Measurements from ENCODE around the gene SNU13. TPM values are rescaled to one million over a fixed set of nuclear protein-coding genes. Genes with fewer than 3 reads are reported as not detected.

SNU13 gene
- total RNA-seq, 4 donors from 2014 or later, result 113 to 159 (median 126) TPM

GRCh38 chr22:41659941-41660340 lies 28.7 kb downstream of the SNU13 start:
- Histone ChIP-seq H3K36me3 (peaks cover 97% of the 10 kb centered on the region), H3K27me3 (no peaks in the 10 kb centered on the region)
- TF ChIP-seq CTCF (IDR thresholded peaks at IDR 0.05) (no peak), POLR2AphosphoS5 (IDR thresholded peaks at IDR 0.05) (no peak), POLR2A (IDR thresholded peaks at IDR 0.05) (no peak), EP300 (IDR thresholded peaks at IDR 0.05) (no peak)

GRCh38 chr22:41658869-41659268 lies 29.8 kb downstream of the SNU13 start:
- DNase-seq (ENCODE audit: low spot score in 2 of 2), result no peak
- Histone ChIP-seq H3K27me3 (no peaks in the 10 kb centered on the region), H3K36me3 (peaks cover 98% of the 10 kb centered on the region), H3K27ac (no peak overlapping the region), H3K4me3 (no peak overlapping the region), H3K9me3 (no peaks in the 10 kb centered on the region), H3K4me1 (no peaks in the 10 kb centered on the region)
- TF ChIP-seq POLR2A (IDR thresholded peaks at IDR 0.05), result no peak
- no peak for TF ChIP-seq POLR2AphosphoS5 (IDR thresholded peaks at IDR 0.05)
- no peak for TF ChIP-seq CTCF (IDR thresholded peaks at IDR 0.05)
- no peak for TF ChIP-seq EP300 (IDR thresholded peaks at IDR 0.05)
- WGBS, result 93% methylated on average over 17 of the region's 17 CpGs

More at GRCh38 chr22:41659941-41660340, 28.7 kb downstream of the SNU13 start:
- no peak for DNase-seq (ENCODE audit: low spot score in 2 of 2)
- no peaks in the 10 kb centered on the region for H3K4me1 ChIP-seq
- H3K27ac ChIP-seq, result no peak overlapping the region
- H3K4me3 ChIP-seq, result no peak overlapping the region
- H3K9me3 ChIP-seq, result no peaks in the 10 kb centered on the region
- 100% methylated on average over 1 of the region's 1 CpG for WGBS

- WGBS, result 97% methylated on average over 6 of the region's 6 CpGs
- no peak overlapping the region for H3K4me3 ChIP-seq
- TF ChIP-seq POLR2AphosphoS5 (IDR thresholded peaks at IDR 0.05) (no peak), POLR2A (IDR thresholded peaks at IDR 0.05) (no peak), CTCF (IDR thresholded peaks at IDR 0.05) (no peak), EP300 (IDR thresholded peaks at IDR 0.05) (no peak)
- no peaks in the 10 kb centered on the region for H3K4me1 ChIP-seq
- no peak overlapping the region for H3K27ac ChIP-seq
- peaks cover 98% of the 10 kb centered on the region for H3K36me3 ChIP-seq
- DNase-seq (ENCODE audit: low spot score in 2 of 2), result no peak
- no peaks in the 10 kb centered on the region for H3K27me3 ChIP-seq
- no peaks in the 10 kb centered on the region for H3K9me3 ChIP-seq
Observed at GRCh38 chr22:41657709-41658108, 31.0 kb downstream of the SNU13 start.

- Histone ChIP-seq H3K27ac (no peak overlapping the region), H3K27me3 (no peaks in the 10 kb centered on the region), H3K4me3 (no peak overlapping the region), H3K36me3 (peaks cover 99% of the 10 kb centered on the region), H3K4me1 (no peaks in the 10 kb centered on the region), H3K9me3 (no peaks in the 10 kb centered on the region)
- WGBS, result 65% methylated on average over 5 of the region's 5 CpGs
- DNase-seq (ENCODE audit: low spot score in 2 of 2), result no peak
- TF ChIP-seq POLR2A (IDR thresholded peaks at IDR 0.05), result no peak
- no peak for TF ChIP-seq EP300 (IDR thresholded peaks at IDR 0.05)
- no peak for TF ChIP-seq POLR2AphosphoS5 (IDR thresholded peaks at IDR 0.05)
- no peak for TF ChIP-seq CTCF (IDR thresholded peaks at IDR 0.05)
Observed at GRCh38 chr22:41656556-41656955, 32.1 kb downstream of the SNU13 start.

GRCh38 chr22:41654322-41654721 lies 34.3 kb downstream of the SNU13 start:
- TF ChIP-seq CTCF (IDR thresholded peaks at IDR 0.05) (no peak), POLR2A (IDR thresholded peaks at IDR 0.05) (no peak), EP300 (IDR thresholded peaks at IDR 0.05) (no peak), POLR2AphosphoS5 (IDR thresholded peaks at IDR 0.05) (no peak)
- no peaks in the 10 kb centered on the region for H3K4me1 ChIP-seq
- no peak overlapping the region for H3K4me3 ChIP-seq
- no peaks in the 10 kb centered on the region for H3K27me3 ChIP-seq
- no peak overlapping the region for H3K27ac ChIP-seq
- H3K36me3 ChIP-seq, result peaks cover 99% of the 10 kb centered on the region
- DNase-seq (ENCODE audit: low spot score in 2 of 2), result no peak
- no peaks in the 10 kb centered on the region for H3K9me3 ChIP-seq
- WGBS, result 90% methylated on average over 3 of the region's 3 CpGs
